ENCODE data around the gene ALDH5A1.

DNA sequence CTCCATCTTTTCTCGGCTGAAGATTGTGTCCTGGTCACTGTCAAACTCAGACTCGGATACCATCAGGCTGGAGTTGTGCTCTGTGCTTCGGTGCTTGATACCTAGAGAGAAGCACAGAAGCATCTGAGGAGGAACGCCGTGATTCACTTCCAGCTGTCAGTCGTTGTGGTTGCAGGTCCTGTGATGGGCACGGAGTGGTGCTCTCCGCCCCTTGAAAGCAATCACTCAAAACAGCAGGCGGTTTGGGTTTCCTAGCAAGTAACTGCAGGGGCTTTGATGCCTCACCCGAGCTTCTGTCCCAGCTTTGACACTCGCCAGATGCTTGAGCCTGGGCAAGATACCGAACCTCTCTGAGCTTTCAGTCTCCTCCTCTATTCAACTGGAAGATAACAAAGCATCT lies 52.5 kb downstream of the ALDH5A1 start:
- TF ChIP-seq, protein P1, sequence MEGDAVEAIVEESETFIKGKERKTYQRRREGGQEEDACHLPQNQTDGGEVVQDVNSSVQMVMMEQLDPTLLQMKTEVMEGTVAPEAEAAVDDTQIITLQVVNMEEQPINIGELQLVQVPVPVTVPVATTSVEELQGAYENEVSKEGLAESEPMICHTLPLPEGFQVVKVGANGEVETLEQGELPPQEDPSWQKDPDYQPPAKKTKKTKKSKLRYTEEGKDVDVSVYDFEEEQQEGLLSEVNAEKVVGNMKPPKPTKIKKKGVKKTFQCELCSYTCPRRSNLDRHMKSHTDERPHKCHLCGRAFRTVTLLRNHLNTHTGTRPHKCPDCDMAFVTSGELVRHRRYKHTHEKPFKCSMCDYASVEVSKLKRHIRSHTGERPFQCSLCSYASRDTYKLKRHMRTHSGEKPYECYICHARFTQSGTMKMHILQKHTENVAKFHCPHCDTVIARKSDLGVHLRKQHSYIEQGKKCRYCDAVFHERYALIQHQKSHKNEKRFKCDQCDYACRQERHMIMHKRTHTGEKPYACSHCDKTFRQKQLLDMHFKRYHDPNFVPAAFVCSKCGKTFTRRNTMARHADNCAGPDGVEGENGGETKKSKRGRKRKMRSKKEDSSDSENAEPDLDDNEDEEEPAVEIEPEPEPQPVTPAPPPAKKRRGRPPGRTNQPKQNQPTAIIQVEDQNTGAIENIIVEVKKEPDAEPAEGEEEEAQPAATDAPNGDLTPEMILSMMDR (conservative IDR thresholded peaks at IDR 0.05), result no peak
- no peak for TF ChIP-seq EZH2 (IDR thresholded peaks at IDR 0.05; ENCODE audit: low read depth)
